ENCODE measurements around the gene GRIA1. TPM values are rescaled to one million over a fixed set of nuclear protein-coding genes. Genes with fewer than 3 reads are reported as not detected.

The GRIA1 gene
- total and polyA plus RNA-seq, 2 of the 4 experiments (the other 2 are of a cell fraction) = 0.48 to 1.3 TPM

DNA sequence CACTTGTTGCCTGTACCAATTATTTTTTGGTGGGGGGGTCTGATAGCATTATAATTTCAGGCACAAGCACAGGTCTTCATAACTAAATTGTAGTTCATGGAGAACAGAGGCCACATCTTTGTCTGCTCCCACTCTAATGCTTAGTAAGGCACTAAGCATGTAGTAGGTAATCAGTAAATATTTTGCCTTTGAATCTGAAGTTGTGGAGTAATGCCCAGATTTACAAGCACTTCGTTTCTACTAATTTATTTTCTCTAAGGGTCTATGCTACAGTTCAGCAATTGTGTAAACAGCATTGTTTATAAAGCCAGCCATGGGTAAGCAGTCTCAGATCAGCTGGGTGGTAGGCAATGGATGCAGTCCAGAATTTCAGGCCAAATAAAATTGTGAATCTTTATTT, 78.6 kb downstream of the GRIA1 start:
- H3K14ac ChIP-seq (replicated peaks; ENCODE audit: low read depth, low read length) = no peak overlapping the region
- dilution Hi-C loops (cut with HindIII; ENCODE audit: low sequenced_read_pairs, unreplicated experiment) (no loop called here), intact Hi-C loops (cut with micrococcal nuclease) (no loop called here), in situ Hi-C loops (cut with MboI; ENCODE audit: low sequenced_read_pairs) (no loop called here)
- no peaks in the 10 kb centered on the region for H3K27me3 ChIP-seq (ENCODE audit: control insufficient read depth, insufficient read depth, low read length)
- H3K9ac ChIP-seq (ENCODE audit: low read depth, low read length) = no peak overlapping the region
- peaks cover 2% of the 10 kb centered on the region; the same call in 1 of the 2 replicates for H3K9me3 ChIP-seq (ENCODE audit: control insufficient read depth, insufficient read depth, low read length)
- H4K91ac ChIP-seq (ENCODE audit: insufficient read depth, low read depth, low read length) = 0 out of 2 replicates have a peak overlapping the region, but pooled peaks have one; percentile 41
- peak overlapping the region; percentile 26; the same call in 1 of the 2 replicates for H4K5ac ChIP-seq (ENCODE audit: low read depth, low read length)
- H2AFZ ChIP-seq (replicated peaks; ENCODE audit: low read length, poor library complexity) = no peak overlapping the region
- H2BK15ac ChIP-seq (ENCODE audit: low read depth, low read length) = no peak overlapping the region; the same call in 2 of the 3 replicates
- peak overlapping the region; percentile 59 for H2BK120ac ChIP-seq (ENCODE audit: low read depth, low read length)
- H3K4ac ChIP-seq (ENCODE audit: low read depth, low read length) = peak overlapping the region; percentile 42; the same call in 1 of the 2 replicates
- H3K79me1 ChIP-seq (ENCODE audit: low read depth in 1 of 2, low read length in 2 of 2) = no peaks in the 10 kb centered on the region
- peak overlapping the region; percentile 41; the same call in 1 of the 2 replicates for H2BK20ac ChIP-seq (ENCODE audit: low read depth, low read length)
- H3K27ac ChIP-seq (ENCODE audit: insufficient read depth, low read length) = no peak overlapping the region
- DNase-seq (peak; percentile 46), ATAC-seq (ENCODE audit: low read depth) (peak; percentile 84)
- ChIA-PET POLR2A (ENCODE audit: unreplicated experiment) (no interaction called here), CTCF (interaction anchor here (1.6 kb wide), 1 partner anchor 14 kb away, joined by 3 read pairs; no protein-coding TSS in a partner anchor)
- peak overlapping the region; percentile 12 for H2AK9ac ChIP-seq (replicated peaks; ENCODE audit: low read depth, low read length, poor library complexity)
- H3K9me1 ChIP-seq (ENCODE audit: insufficient read depth, low read length) = peaks cover 4% of the 10 kb centered on the region; the same call in 1 of the 2 replicates
- H2AK5ac ChIP-seq (ENCODE audit: low read depth, low read length) = 0 out of 2 replicates have a peak overlapping the region, but pooled peaks have one; percentile 61
- no peak overlapping the region for H3K23ac ChIP-seq (ENCODE audit: low read depth, low read length)
- peak overlapping the region; percentile 22 for H2BK5ac ChIP-seq (ENCODE audit: low read depth, low read length, poor library complexity, severe bottlenecking)
- H3K36me3 ChIP-seq (ENCODE audit: control insufficient read depth, insufficient read depth, low read length) = no peaks in the 10 kb centered on the region
- no CpG with 5 or more reads among the region's 1 CpG for WGBS, 2 experiments (ENCODE audit: extremely low coverage in 2 of 2, insufficient read length in 1 of 2)
- H3K56ac ChIP-seq (ENCODE audit: extremely low read depth, insufficient read depth, low read length) = no peak overlapping the region
- no peak overlapping the region for H3K4me2 ChIP-seq (ENCODE audit: low read depth, low read length)
- H4K8ac ChIP-seq (ENCODE audit: low read depth in 2 of 2, low read length in 2 of 2) = no peak overlapping the region
- no peaks in the 10 kb centered on the region for H4K20me1 ChIP-seq (ENCODE audit: insufficient read depth, low read length)
- H3K4me3 ChIP-seq (ENCODE audit: insufficient read depth, low read depth, low read length) = no peak overlapping the region
- BruUV-seq (replicated peaks) = no TSS peak
- H3K4me1 ChIP-seq (ENCODE audit: control insufficient read depth, insufficient read depth, low read length) = peaks cover 6% of the 10 kb centered on the region; the same call in 1 of the 2 replicates
- no peak for TF ChIP-seq RAD21 (IDR thresholded peaks at IDR 0.05; ENCODE audit: low read length)
- H3K18ac ChIP-seq (ENCODE audit: low read depth, low read length) = peak overlapping the region; percentile 68; the same call in 1 of the 2 replicates
